ENCODE data around the gene BRINP1. TPM values are rescaled to one million over a fixed set of nuclear protein-coding genes. Genes with fewer than 3 reads are reported as not detected.
A peak's percentile ranks its signal among the peaks of the same experiment; 100 is the strongest.

The BRINP1 gene
- total RNA-seq, 1 donor from 2014 or later, result 0.27 TPM

- ATAC-seq, result no peak
- intact Hi-C loops (cut with micrococcal nuclease), result no loop called here
- DNase-seq, result no peak
These were observed 204.5 kb downstream of the BRINP1 start for GRCh38 chr9:119164716-119165115.

GRCh38 chr9:119160551-119160950 is 208.7 kb downstream of the BRINP1 start:
- peak; percentile 33 for ATAC-seq
- intact Hi-C loops (cut with micrococcal nuclease), result no loop called here
- DNase-seq, result no peak

- DNase-seq (no peak), ATAC-seq (no peak)
- intact Hi-C loops (cut with micrococcal nuclease), result no loop called here
These were observed 209.8 kb downstream of the BRINP1 start for GRCh38 chr9:119159386-119159785.

DNA sequence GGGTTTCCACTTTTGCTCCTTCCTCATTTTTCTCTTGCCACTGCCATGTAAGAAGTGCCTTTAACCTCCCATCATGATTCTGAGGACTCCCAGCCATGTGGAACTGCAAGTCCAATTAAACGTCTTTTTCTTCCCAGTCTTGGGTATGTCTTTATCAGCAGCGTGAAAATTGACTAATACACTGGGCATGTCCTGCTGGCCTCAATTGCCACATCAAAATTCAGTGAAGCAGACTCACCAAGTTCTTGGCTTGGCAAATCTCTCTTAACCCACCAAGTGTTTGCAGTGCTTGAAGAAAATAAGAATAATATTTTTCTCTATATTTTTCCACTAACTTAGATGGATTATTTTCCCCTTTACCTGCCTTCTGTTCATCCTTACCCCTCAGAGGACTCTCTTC is 212.0 kb downstream of the BRINP1 start:
- ATAC-seq, result no peak
- intact Hi-C loops (cut with micrococcal nuclease), result no loop called here
- DNase-seq, result no peak

GRCh38 chr9:119156354-119156753 is 212.9 kb downstream of the BRINP1 start:
- peak; percentile 43 for ATAC-seq
- DNase-seq, result no peak
- intact Hi-C loops (cut with micrococcal nuclease), result no loop called here

DNA sequence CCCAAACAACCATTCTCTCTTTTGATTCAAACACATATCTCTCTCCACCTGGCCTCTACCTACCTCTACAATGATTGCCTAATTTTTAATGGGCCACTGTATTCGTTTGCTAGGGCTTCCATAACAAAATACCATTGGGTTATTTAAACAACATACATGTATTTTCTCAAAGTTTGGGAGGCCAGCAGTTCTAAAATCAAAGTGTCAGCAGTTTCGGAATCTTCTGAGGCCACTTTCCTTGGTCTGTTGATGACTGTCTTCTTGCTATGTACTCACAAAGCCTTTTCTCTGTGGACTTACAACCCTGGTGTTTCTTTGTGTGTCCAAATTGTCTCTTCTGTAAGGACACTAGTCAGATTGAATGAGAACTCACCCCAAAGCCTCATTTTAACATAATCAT is 214.7 kb downstream of the BRINP1 start:
- DNase-seq, result no peak
- intact Hi-C loops (cut with micrococcal nuclease), result no loop called here
- no peak for ATAC-seq

DNA sequence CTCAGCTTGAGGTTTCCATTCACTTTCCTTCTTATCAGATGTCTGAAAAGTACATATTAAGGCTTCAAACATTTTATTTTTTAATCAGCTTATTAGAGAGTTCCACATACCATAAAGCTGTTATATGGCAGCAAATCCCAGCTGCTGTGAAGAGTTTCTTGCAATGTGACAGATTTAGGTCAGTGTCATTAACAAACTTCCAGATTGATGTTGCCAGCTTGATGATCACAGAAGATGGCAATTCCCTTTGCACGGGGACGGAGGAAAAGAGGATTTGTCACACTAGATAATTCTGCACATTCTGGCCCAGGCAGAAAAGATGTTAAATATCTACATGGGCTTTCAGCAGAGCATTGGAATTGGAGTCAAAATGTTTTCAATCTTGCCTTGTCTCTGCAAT is 215.8 kb downstream of the BRINP1 start:
- ATAC-seq (no peak), DNase-seq (no peak)
- intact Hi-C loops (cut with micrococcal nuclease), result no loop called here

DNA sequence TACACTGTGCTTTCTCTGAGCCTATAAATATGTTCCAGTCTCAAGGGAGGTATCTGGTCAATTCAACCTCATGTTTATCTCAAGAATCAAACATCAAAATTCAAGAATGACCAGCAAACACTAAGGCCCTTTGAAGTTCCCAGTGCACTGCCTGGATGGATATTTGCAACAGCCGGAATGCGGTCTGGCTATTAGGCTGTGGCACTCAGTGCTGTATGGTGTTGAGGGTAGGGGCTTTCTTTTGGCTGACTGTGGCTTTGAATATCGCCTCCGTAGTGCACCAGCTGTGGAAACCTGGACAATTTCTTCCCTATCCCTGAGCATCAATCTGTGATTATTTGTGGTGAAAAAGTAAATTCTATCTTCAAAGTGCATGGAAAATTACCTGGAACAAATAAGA is 220.4 kb downstream of the BRINP1 start:
- DNase-seq (no peak), ATAC-seq (no peak)

GRCh38 chr9:119137479-119137878 is 231.8 kb downstream of the BRINP1 start:
- intact Hi-C loops (cut with micrococcal nuclease), result no loop called here
- ATAC-seq, result no peak
- no peak for DNase-seq

More for the DNA sequence above, 220.4 kb downstream of the BRINP1 start:
- intact Hi-C loops (cut with micrococcal nuclease), result no loop called here

DNA sequence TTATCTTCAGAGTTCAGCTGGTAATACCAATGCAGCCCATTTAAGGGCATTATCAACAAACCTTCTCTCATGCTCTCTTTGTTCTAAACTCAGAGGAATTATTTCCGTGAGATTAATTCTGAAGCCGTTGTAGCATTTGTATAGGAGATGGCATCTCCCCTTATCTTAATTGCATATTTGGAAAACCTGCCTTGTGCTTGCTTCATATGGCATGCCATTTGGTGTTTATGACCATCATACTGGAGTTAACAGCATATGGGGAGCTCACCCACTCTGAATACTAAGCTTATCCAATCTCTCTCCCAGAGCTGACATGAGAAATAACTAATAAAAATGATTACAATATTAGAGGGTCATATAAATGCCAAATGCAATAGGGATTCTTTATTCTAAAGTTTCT is 243.2 kb downstream of the BRINP1 start:
- ATAC-seq, result no peak

DNA sequence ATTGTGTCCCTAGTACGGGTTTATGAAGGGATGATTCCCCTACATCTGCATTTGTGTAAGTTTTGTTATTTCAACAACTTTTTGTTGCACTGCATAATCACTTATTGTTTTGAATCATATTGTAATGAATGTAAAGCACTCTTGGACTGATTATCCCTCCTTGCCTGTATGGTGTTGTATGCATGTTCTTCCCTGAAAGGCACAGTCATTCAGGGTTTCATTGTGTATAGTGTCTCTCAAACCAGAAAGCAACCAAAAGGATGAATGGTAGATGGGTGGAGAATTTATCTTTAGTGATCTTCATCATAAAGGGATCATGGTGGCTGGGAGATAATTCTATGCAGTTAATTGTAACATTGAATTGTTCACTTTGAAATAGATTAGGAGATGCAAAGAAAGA is 247.3 kb downstream of the BRINP1 start:
- intact Hi-C loops (cut with micrococcal nuclease), result no loop called here
- no peak for DNase-seq
- ATAC-seq, result no peak

More for the DNA sequence above, 243.2 kb downstream of the BRINP1 start:
- intact Hi-C loops (cut with micrococcal nuclease), result no loop called here
- DNase-seq, result no peak

DNA sequence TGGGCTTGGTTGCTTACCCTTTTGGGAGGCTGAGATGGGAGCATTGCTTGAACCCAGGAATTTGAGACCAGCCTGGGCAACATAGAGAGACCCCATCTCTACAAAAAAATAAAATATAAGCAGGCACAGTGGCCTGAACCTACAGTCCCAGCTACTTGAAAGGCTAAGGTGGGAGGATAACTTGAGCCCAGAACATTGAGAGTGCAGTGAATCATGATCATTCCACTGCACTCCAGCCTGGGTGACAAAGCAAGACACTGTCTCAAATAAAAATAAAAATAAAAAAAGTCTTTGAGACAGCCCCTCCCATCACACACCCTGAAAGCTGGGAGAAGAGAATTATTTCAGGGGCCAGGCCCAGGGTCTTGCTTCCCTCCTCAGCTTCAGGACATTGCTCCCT is 251.8 kb downstream of the BRINP1 start:
- DNase-seq (no peak), ATAC-seq (no peak)
- intact Hi-C loops (cut with micrococcal nuclease), result no loop called here
